Measurements from ENCODE around the gene DDTL.

GRCh38 chr22:23970201-23970641 lies 3.5 kb downstream of the DDTL start:
- TF ChIP-seq POLR2A (IDR thresholded peaks at IDR 0.05) (no peak), CTCF (IDR thresholded peaks at IDR 0.05) (no peak)
